HG02763 (cell line): ENCODE results near the gene LRRC7.
"Not testable (repeated sequence)": the region's sequence is repeated elsewhere in the genome, so short reads cannot be mapped to it uniquely, and the experiment has no call there.

ENCODE experiments used
- ATAC-seq: cut with Tn5 transposase; IDR thresholded peaks from one replicate; pipeline ENCODE4 v1.9.1; 2021; ENCODE audit warnings: mild to moderate bottlenecking, moderate library complexity; ENCODE audit not compliant: unreplicated experiment

Gene LRRC7

GRCh38 chr1:69861641-69862040 is 293.9 kb downstream of the LRRC7 start:
- no peak for ATAC-seq

GRCh38 chr1:69862906-69863305 is 295.2 kb downstream of the LRRC7 start:
- ATAC-seq = no peak

GRCh38 chr1:69863704-69864103 is 296.0 kb downstream of the LRRC7 start:
- no peak for ATAC-seq

- ATAC-seq = no peak
These were observed 303.7 kb downstream of the LRRC7 start for GRCh38 chr1:69871412-69871811.

- no peak for ATAC-seq
These were observed 310.6 kb downstream of the LRRC7 start for GRCh38 chr1:69878338-69878737.

GRCh38 chr1:69888016-69888415 is 320.3 kb downstream of the LRRC7 start:
- ATAC-seq = not testable (repeated sequence)

GRCh38 chr1:69888657-69889056 is 320.9 kb downstream of the LRRC7 start:
- ATAC-seq = no peak

GRCh38 chr1:69898403-69898947 is 330.8 kb downstream of the LRRC7 start:
- no peak for ATAC-seq

- no peak for ATAC-seq
These were observed 343.6 kb downstream of the LRRC7 start for GRCh38 chr1:69911301-69911801.

- no peak for ATAC-seq
These were observed 346.3 kb downstream of the LRRC7 start for GRCh38 chr1:69913977-69914376.

GRCh38 chr1:69914976-69915765 is 347.4 kb downstream of the LRRC7 start:
- ATAC-seq = no peak

GRCh38 chr1:69919129-69919921 is 351.6 kb downstream of the LRRC7 start:
- no peak for ATAC-seq

GRCh38 chr1:69919922-69920273 is 352.2 kb downstream of the LRRC7 start:
- ATAC-seq = no peak

GRCh38 chr1:69920426-69920825 is 352.7 kb downstream of the LRRC7 start:
- ATAC-seq = no peak

- no peak for ATAC-seq
These were observed 353.8 kb downstream of the LRRC7 start for GRCh38 chr1:69921486-69921885.

- not testable (repeated sequence) for ATAC-seq
These were observed 360.5 kb downstream of the LRRC7 start for GRCh38 chr1:69928234-69928633.

GRCh38 chr1:69929308-69930057 is 361.8 kb downstream of the LRRC7 start:
- ATAC-seq = no peak

- ATAC-seq = no peak
These were observed 362.7 kb downstream of the LRRC7 start for GRCh38 chr1:69930396-69930795.

- no peak for ATAC-seq
These were observed 365.0 kb downstream of the LRRC7 start for GRCh38 chr1:69932760-69933159.

- ATAC-seq = no peak
These were observed 372.5 kb downstream of the LRRC7 start for GRCh38 chr1:69940231-69940630.

- ATAC-seq = no peak
These were observed 373.1 kb downstream of the LRRC7 start for GRCh38 chr1:69940816-69941215.
